Measurements from ENCODE around the gene TPT1. TPM values are rescaled to one million over a fixed set of nuclear protein-coding genes. Genes with fewer than 3 reads are reported as not detected.

Gene TPT1
- total RNA-seq, 1 donor from 2014 or later: 3,472 TPM

GRCh38 chr13:45306966-45307365 is 34.0 kb downstream of the TPT1 start:
- no peak overlapping the region for H3K27ac Mint-ChIP-seq
- H3K27me3 Mint-ChIP-seq: peaks cover 16% of the 10 kb centered on the region
- H3K4me1 Mint-ChIP-seq (ENCODE audit: unreplicated experiment): peaks cover 26% of the 10 kb centered on the region
- no peak for TF ChIP-seq CTCF (conservative IDR thresholded peaks at IDR 0.05)
- no peak overlapping the region for H3K4me3 Mint-ChIP-seq
- no peaks in the 10 kb centered on the region for H3K9me3 Mint-ChIP-seq
- DNase-seq (ENCODE audit: extremely low spot score, unreplicated experiment): no peak
- H3K36me3 Mint-ChIP-seq: no peaks in the 10 kb centered on the region

- no peaks in the 10 kb centered on the region for H3K36me3 Mint-ChIP-seq
- no peak for DNase-seq (ENCODE audit: extremely low spot score, unreplicated experiment)
- H3K4me1 Mint-ChIP-seq (ENCODE audit: unreplicated experiment): peaks cover 12% of the 10 kb centered on the region
- no peak overlapping the region for H3K4me3 Mint-ChIP-seq
- TF ChIP-seq CTCF (conservative IDR thresholded peaks at IDR 0.05): no peak
- peaks cover 11% of the 10 kb centered on the region for H3K27me3 Mint-ChIP-seq
- no peaks in the 10 kb centered on the region for H3K9me3 Mint-ChIP-seq
- no peak overlapping the region for H3K27ac Mint-ChIP-seq
Observed at GRCh38 chr13:45305079-45305478, 35.9 kb downstream of the TPT1 start.

GRCh38 chr13:45303866-45304265 is 37.1 kb downstream of the TPT1 start:
- H3K9me3 Mint-ChIP-seq: no peaks in the 10 kb centered on the region
- peaks cover 6% of the 10 kb centered on the region for H3K4me1 Mint-ChIP-seq (ENCODE audit: unreplicated experiment)
- H3K4me3 Mint-ChIP-seq: no peak overlapping the region
- no peak for DNase-seq (ENCODE audit: extremely low spot score, unreplicated experiment)
- H3K27ac Mint-ChIP-seq: no peak overlapping the region
- TF ChIP-seq CTCF (conservative IDR thresholded peaks at IDR 0.05): no peak
- H3K27me3 Mint-ChIP-seq: peaks cover 6% of the 10 kb centered on the region
- no peaks in the 10 kb centered on the region for H3K36me3 Mint-ChIP-seq

GRCh38 chr13:45303026-45303425 is 38.0 kb downstream of the TPT1 start:
- H3K36me3 Mint-ChIP-seq: no peaks in the 10 kb centered on the region
- peaks cover 6% of the 10 kb centered on the region for H3K27me3 Mint-ChIP-seq
- DNase-seq (ENCODE audit: extremely low spot score, unreplicated experiment): no peak
- H3K4me1 Mint-ChIP-seq (ENCODE audit: unreplicated experiment): peaks cover 6% of the 10 kb centered on the region
- no peak overlapping the region for H3K27ac Mint-ChIP-seq
- H3K4me3 Mint-ChIP-seq: no peak overlapping the region
- no peaks in the 10 kb centered on the region for H3K9me3 Mint-ChIP-seq
- no peak for TF ChIP-seq CTCF (conservative IDR thresholded peaks at IDR 0.05)

GRCh38 chr13:45302507-45302906 is 38.5 kb downstream of the TPT1 start:
- H3K36me3 Mint-ChIP-seq: no peaks in the 10 kb centered on the region
- H3K27ac Mint-ChIP-seq: no peak overlapping the region
- H3K4me1 Mint-ChIP-seq (ENCODE audit: unreplicated experiment): peaks cover 6% of the 10 kb centered on the region

More at GRCh38 chr13:45302507-45302906, 38.5 kb downstream of the TPT1 start:
- no peak overlapping the region for H3K4me3 Mint-ChIP-seq
- DNase-seq (ENCODE audit: extremely low spot score, unreplicated experiment): no peak
- H3K9me3 Mint-ChIP-seq: no peaks in the 10 kb centered on the region
- TF ChIP-seq CTCF (conservative IDR thresholded peaks at IDR 0.05): no peak
- peaks cover 6% of the 10 kb centered on the region for H3K27me3 Mint-ChIP-seq

Measured in type B pancreatic cell (in vitro differentiated cells).